SK-N-SH treated with all-trans-retinoic acid at 6 μM for 48 hours (cell line): Measurements from ENCODE around the gene NGFR.

Experiments
- BACH2 ChIP-seq: fragments of 250-450 bp; sonication (Bioruptor Pico); IDR thresholded peaks from 2 replicates; pipeline ENCODE4 v1.9.0; 2021; ENCODE audit warnings: mild to moderate bottlenecking, borderline replicate concordance
- CSDC2 ChIP-seq: fragments of 250-450 bp; sonication (Bioruptor Pico); IDR thresholded peaks from 2 replicates; pipeline ENCODE4 v1.5.0; 2020; ENCODE audit warnings: mild to moderate bottlenecking, moderate library complexity
- ESRRG ChIP-seq: fragments of 250-450 bp; sonication (Bioruptor Pico); IDR thresholded peaks from 2 replicates; pipeline ENCODE4 v1.6.1; 2021; ENCODE audit warnings: mild to moderate bottlenecking
- GLIS3 ChIP-seq: fragments of 250-450 bp; sonication (Bioruptor Pico); IDR thresholded peaks from 2 replicates; pipeline ENCODE4 v1.5.0; 2020; ENCODE audit warnings: mild to moderate bottlenecking, moderate library complexity
- ISL1 ChIP-seq: fragments of 250-450 bp; sonication (Bioruptor Pico); IDR thresholded peaks from 2 replicates; pipeline ENCODE4 v2.1.2; 2022; ENCODE audit warnings: mild to moderate bottlenecking, moderate library complexity
- PATZ1 ChIP-seq: fragments of 250-450 bp; sonication (Bioruptor Pico); IDR thresholded peaks from 2 replicates; pipeline ENCODE4 v1.8.0; 2020; ENCODE audit warnings: mild to moderate bottlenecking, moderate library complexity, borderline replicate concordance
- PPARA ChIP-seq: fragments of 250-450 bp; sonication (Bioruptor Pico); IDR thresholded peaks from 2 replicates; pipeline ENCODE4 v1.5.0; 2020; ENCODE audit warnings: mild to moderate bottlenecking, borderline replicate concordance
- RARB ChIP-seq: fragments of 250-450 bp; sonication (Bioruptor Pico); IDR thresholded peaks from 2 replicates; pipeline ENCODE4 v1.8.0; 2021; ENCODE audit warnings: mild to moderate bottlenecking, moderate library complexity
- ZNF565 ChIP-seq: fragments of 450-650 bp; formaldehyde crosslinking; conservative IDR thresholded peaks from 2 replicates; pipeline ENCODE4 v1.5.0; 2020; ENCODE audit warnings: low read depth, mild to moderate bottlenecking, moderate library complexity
- ZNF70 ChIP-seq: fragments of 450-650 bp; formaldehyde crosslinking; IDR thresholded peaks from 2 replicates; pipeline ENCODE4 v1.5.0; 2020; ENCODE audit warnings: mild to moderate bottlenecking, moderate library complexity
- ZNF8 ChIP-seq: fragments of 450-650 bp; formaldehyde crosslinking; IDR thresholded peaks from 2 replicates; pipeline ENCODE4 v1.5.0; 2020; ENCODE audit warnings: mild to moderate bottlenecking, moderate library complexity
- TF ChIP-seq, protein P1 (sequence below): fragments of 250-450 bp; sonication (Bioruptor Pico); IDR thresholded peaks from 2 replicates; pipeline ENCODE4 v1.5.0; 2020; ENCODE audit warnings: mild to moderate bottlenecking, moderate library complexity
- TF ChIP-seq, protein P2 (sequence below): fragments of 250-450 bp; sonication (Bioruptor Pico); IDR thresholded peaks from 2 replicates; pipeline ENCODE4 v1.5.1; 2020; ENCODE audit warnings: low read depth, mild to moderate bottlenecking, moderate library complexity

DNA sequence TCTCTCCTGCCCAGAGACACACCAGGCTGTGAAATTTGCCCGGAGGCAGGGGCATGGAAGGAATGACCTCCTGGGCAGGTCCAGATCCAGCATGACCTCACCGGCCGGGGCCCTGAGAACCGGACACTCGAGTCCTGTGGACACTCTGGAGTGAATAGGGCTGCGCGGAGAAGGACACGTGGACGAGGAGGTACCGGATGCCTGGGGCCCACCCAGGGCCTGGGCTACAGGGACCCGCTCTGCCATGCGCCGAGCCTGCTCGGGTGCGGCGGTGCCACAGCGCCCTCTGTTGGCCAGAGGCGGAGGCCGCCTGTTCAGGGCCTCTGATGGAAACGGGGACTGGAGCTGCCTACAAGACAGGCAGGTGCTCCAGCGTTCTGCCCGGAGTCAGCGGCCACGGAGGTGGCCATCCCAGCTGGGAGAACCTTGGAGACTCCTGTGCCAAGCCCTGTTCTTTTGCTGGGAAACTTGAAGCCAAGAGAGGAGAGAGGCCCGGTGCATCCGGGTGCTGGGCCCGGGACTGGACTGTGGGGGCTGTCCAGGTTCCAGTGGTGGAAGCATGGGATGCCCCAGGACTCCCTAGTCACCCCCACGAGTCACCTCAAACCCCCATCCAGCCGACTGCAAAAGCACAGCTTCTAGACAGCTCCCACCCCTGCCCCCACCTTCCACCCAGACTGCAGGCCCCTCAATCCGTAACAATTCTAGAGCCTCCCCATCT, 61.3 kb downstream of the NGFR start:
- TF ChIP-seq ISL1 (CRISPR knock-in tag) (no peak), ZNF70 (CRISPR knock-in tag) (no peak), PATZ1 (CRISPR knock-in tag) (no peak), ESRRG (CRISPR knock-in tag) (no peak), ZNF8 (CRISPR knock-in tag) (no peak), PPARA (CRISPR knock-in tag) (no peak), BACH2 (CRISPR knock-in tag) (no peak), CSDC2 (CRISPR knock-in tag) (no peak), RARB (no peak), GLIS3 (no peak), ZNF565 (CRISPR knock-in tag) (no peak)
- TF ChIP-seq, protein P1, sequence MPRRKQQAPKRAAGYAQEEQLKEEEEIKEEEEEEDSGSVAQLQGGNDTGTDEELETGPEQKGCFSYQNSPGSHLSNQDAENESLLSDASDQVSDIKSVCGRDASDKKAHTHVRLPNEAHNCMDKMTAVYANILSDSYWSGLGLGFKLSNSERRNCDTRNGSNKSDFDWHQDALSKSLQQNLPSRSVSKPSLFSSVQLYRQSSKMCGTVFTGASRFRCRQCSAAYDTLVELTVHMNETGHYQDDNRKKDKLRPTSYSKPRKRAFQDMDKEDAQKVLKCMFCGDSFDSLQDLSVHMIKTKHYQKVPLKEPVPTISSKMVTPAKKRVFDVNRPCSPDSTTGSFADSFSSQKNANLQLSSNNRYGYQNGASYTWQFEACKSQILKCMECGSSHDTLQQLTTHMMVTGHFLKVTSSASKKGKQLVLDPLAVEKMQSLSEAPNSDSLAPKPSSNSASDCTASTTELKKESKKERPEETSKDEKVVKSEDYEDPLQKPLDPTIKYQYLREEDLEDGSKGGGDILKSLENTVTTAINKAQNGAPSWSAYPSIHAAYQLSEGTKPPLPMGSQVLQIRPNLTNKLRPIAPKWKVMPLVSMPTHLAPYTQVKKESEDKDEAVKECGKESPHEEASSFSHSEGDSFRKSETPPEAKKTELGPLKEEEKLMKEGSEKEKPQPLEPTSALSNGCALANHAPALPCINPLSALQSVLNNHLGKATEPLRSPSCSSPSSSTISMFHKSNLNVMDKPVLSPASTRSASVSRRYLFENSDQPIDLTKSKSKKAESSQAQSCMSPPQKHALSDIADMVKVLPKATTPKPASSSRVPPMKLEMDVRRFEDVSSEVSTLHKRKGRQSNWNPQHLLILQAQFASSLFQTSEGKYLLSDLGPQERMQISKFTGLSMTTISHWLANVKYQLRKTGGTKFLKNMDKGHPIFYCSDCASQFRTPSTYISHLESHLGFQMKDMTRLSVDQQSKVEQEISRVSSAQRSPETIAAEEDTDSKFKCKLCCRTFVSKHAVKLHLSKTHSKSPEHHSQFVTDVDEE (CRISPR knock-in tag), result no peak
- TF ChIP-seq, protein P2, sequence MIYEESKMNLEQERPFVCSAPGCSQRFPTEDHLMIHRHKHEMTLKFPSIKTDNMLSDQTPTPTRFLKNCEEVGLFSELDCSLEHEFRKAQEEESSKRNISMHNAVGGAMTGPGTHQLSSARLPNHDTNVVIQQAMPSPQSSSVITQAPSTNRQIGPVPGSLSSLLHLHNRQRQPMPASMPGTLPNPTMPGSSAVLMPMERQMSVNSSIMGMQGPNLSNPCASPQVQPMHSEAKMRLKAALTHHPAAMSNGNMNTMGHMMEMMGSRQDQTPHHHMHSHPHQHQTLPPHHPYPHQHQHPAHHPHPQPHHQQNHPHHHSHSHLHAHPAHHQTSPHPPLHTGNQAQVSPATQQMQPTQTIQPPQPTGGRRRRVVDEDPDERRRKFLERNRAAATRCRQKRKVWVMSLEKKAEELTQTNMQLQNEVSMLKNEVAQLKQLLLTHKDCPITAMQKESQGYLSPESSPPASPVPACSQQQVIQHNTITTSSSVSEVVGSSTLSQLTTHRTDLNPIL (CRISPR knock-in tag), result no peak
